TTC549 (cell line): ENCODE data around the gene PTPRN2.

Experiments used
- FAIRE-seq: peaks from 2 replicates; lab custom pipeline; 2012; peaks lifted over from hg19 to GRCh38; lab: Jason Lieb, UNC

The PTPRN2 gene

GRCh38 chr7:157688533-157689268 is 898.9 kb downstream of the PTPRN2 start:
- no peak for FAIRE-seq

- FAIRE-seq, result no peak
Observed at GRCh38 chr7:157687845-157688532, 899.6 kb downstream of the PTPRN2 start.

GRCh38 chr7:157687158-157687557 is 900.5 kb downstream of the PTPRN2 start:
- no peak for FAIRE-seq

- no peak for FAIRE-seq
Observed at GRCh38 chr7:157686285-157686894, 901.2 kb downstream of the PTPRN2 start.

GRCh38 chr7:157685430-157686284 is 902.0 kb downstream of the PTPRN2 start:
- FAIRE-seq, result no peak

GRCh38 chr7:157684909-157685429 is 902.7 kb downstream of the PTPRN2 start:
- FAIRE-seq, result no peak

GRCh38 chr7:157684157-157684908 is 903.3 kb downstream of the PTPRN2 start:
- FAIRE-seq, result no peak

- no peak for FAIRE-seq
Observed at GRCh38 chr7:157683747-157684156, 903.9 kb downstream of the PTPRN2 start.

- no peak for FAIRE-seq
Observed at GRCh38 chr7:157682946-157683746, 904.5 kb downstream of the PTPRN2 start.

- no peak for FAIRE-seq
Observed at GRCh38 chr7:157682064-157682945, 905.3 kb downstream of the PTPRN2 start.

GRCh38 chr7:157679607-157680006 is 908.0 kb downstream of the PTPRN2 start:
- FAIRE-seq, result no peak

- FAIRE-seq, result no peak
Observed at GRCh38 chr7:157678501-157678900, 909.1 kb downstream of the PTPRN2 start.

- no peak for FAIRE-seq
Observed at GRCh38 chr7:157676456-157677255, 911.0 kb downstream of the PTPRN2 start.

GRCh38 chr7:157676001-157676400 is 911.6 kb downstream of the PTPRN2 start:
- no peak for FAIRE-seq

GRCh38 chr7:157675427-157675927 is 912.1 kb downstream of the PTPRN2 start:
- FAIRE-seq, result no peak

GRCh38 chr7:157674715-157675426 is 912.8 kb downstream of the PTPRN2 start:
- FAIRE-seq, result no peak

GRCh38 chr7:157674027-157674714 is 913.5 kb downstream of the PTPRN2 start:
- no peak for FAIRE-seq
